ENCODE results near the gene PCSK6. TPM values are rescaled to one million over a fixed set of nuclear protein-coding genes. Genes with fewer than 3 reads are reported as not detected.

Gene PCSK6
- total RNA-seq, 1 experiment from 2014 or later = 69.5 TPM

- ChIA-PET CTCF (no interaction called here), POLR2A (no interaction called here)
- Mint-ChIP-seq H3K4me1 (ENCODE audit: low read depth, unreplicated experiment) (no peaks in the 10 kb centered on the region), H3K27me3 (ENCODE audit: insufficient read depth, unreplicated experiment) (no peaks in the 10 kb centered on the region), H3K4me3 (ENCODE audit: unreplicated experiment) (no peak overlapping the region), H3K27ac (ENCODE audit: unreplicated experiment) (no peak overlapping the region), H3K9me3 (ENCODE audit: unreplicated experiment) (no peaks in the 10 kb centered on the region), H3K36me3 (ENCODE audit: insufficient read depth, unreplicated experiment) (peaks cover 17% of the 10 kb centered on the region)
- Histone ChIP-seq H3K4me1 (no peaks in the 10 kb centered on the region), H3K4me3 (ENCODE audit: low read depth, low read length) (no peak overlapping the region), H3K27me3 (replicated peaks; ENCODE audit: control insufficient read depth, insufficient read depth, low read length) (no peaks in the 10 kb centered on the region), H3K36me3 (ENCODE audit: control insufficient read depth, insufficient read depth, low read length) (no peaks in the 10 kb centered on the region), H3K9me3 (no peaks in the 10 kb centered on the region)
- DNase-seq = no peak
- TF ChIP-seq CTCF (IDR thresholded peaks at IDR 0.05; ENCODE audit: insufficient read depth in 1 of 2, low read depth in 1 of 2, low read length in 1 of 2, severe bottlenecking in 1 of 2, unreplicated experiment in 1 of 2) = no peak
- no TSS peak for BruUV-seq (replicated peaks)
- intact Hi-C loops (cut with micrococcal nuclease; ENCODE audit: unreplicated experiment) = no loop called here
Measured at GRCh38 chr15:101373577-101373976, 115.9 kb downstream of the PCSK6 start.

DNA sequence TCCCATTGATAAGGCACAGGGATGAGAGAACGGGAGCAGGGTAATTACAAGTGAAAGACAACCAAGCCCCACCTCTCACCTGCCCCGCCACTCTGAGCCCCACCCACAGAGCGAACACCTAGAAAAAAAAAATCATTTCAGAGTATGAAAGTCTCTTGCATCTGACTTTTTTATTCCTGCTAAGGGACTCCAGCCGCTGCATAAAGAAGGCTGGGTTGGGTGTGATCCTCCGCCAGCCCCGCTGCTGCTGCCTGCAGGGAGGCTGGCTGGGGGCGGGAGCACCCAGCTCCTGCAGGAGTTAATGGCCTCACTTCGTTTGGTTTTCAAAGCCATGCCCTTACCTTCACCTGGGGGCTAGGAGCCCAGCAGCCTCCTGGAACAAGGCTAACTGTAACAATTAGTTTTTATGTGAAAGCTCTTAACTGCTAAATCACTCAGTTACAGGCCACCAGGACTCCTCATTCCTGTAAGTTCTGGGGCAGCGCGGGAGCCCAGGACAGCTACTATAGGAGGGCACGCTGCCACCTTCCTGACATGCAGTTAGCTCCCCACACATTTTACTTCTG is 116.5 kb downstream of the PCSK6 start:
- no TSS peak for BruUV-seq (replicated peaks)
- Mint-ChIP-seq H3K36me3 (ENCODE audit: insufficient read depth, unreplicated experiment) (peaks cover 17% of the 10 kb centered on the region), H3K9me3 (ENCODE audit: unreplicated experiment) (no peaks in the 10 kb centered on the region), H3K27ac (ENCODE audit: unreplicated experiment) (no peak overlapping the region), H3K27me3 (ENCODE audit: insufficient read depth, unreplicated experiment) (no peaks in the 10 kb centered on the region), H3K4me1 (ENCODE audit: low read depth, unreplicated experiment) (no peaks in the 10 kb centered on the region), H3K4me3 (ENCODE audit: unreplicated experiment) (no peak overlapping the region)
- Histone ChIP-seq H3K36me3 (ENCODE audit: control insufficient read depth, insufficient read depth, low read length) (no peaks in the 10 kb centered on the region), H3K9me3 (no peaks in the 10 kb centered on the region), H3K4me1 (no peaks in the 10 kb centered on the region), H3K27me3 (replicated peaks; ENCODE audit: control insufficient read depth, insufficient read depth, low read length) (no peaks in the 10 kb centered on the region), H3K4me3 (ENCODE audit: low read depth, low read length) (no peak overlapping the region)
- intact Hi-C loops (cut with micrococcal nuclease; ENCODE audit: unreplicated experiment) = no loop called here
- ChIA-PET CTCF (no interaction called here), POLR2A (interaction anchor here (0.6 kb wide), 1 partner anchor 123 kb away, joined by 3 read pairs; no protein-coding TSS in a partner anchor)
- no peak for TF ChIP-seq CTCF (IDR thresholded peaks at IDR 0.05; ENCODE audit: insufficient read depth in 1 of 2, low read depth in 1 of 2, low read length in 1 of 2, severe bottlenecking in 1 of 2, unreplicated experiment in 1 of 2)
- no peak for DNase-seq

- H3K4me1 ChIP-seq = no peaks in the 10 kb centered on the region
- no peaks in the 10 kb centered on the region for H3K27me3 ChIP-seq (replicated peaks; ENCODE audit: control insufficient read depth, insufficient read depth, low read length)
- no peak overlapping the region for H3K27ac Mint-ChIP-seq (ENCODE audit: unreplicated experiment)
- intact Hi-C loops (cut with micrococcal nuclease; ENCODE audit: unreplicated experiment) = no loop called here
- no peak overlapping the region for H3K4me3 ChIP-seq (ENCODE audit: low read depth, low read length)
- no peaks in the 10 kb centered on the region for H3K36me3 ChIP-seq (ENCODE audit: control insufficient read depth, insufficient read depth, low read length)
- no peak overlapping the region for H3K4me3 Mint-ChIP-seq (ENCODE audit: unreplicated experiment)
- ChIA-PET POLR2A (no interaction called here), CTCF (interaction anchor here (1.0 kb wide), 1 partner anchor 78 kb away, joined by 3 read pairs; the partner anchor contains the start of gene SNRPA1)
- H3K27me3 Mint-ChIP-seq (ENCODE audit: insufficient read depth, unreplicated experiment) = no peaks in the 10 kb centered on the region
- no peaks in the 10 kb centered on the region for H3K9me3 Mint-ChIP-seq (ENCODE audit: unreplicated experiment)
- TF ChIP-seq CTCF (IDR thresholded peaks at IDR 0.05; ENCODE audit: insufficient read depth in 1 of 2, low read depth in 1 of 2, low read length in 1 of 2, severe bottlenecking in 1 of 2, unreplicated experiment in 1 of 2) = no peak
- peaks cover 18% of the 10 kb centered on the region for H3K36me3 Mint-ChIP-seq (ENCODE audit: insufficient read depth, unreplicated experiment)
- H3K9me3 ChIP-seq = no peaks in the 10 kb centered on the region
- H3K4me1 Mint-ChIP-seq (ENCODE audit: low read depth, unreplicated experiment) = no peaks in the 10 kb centered on the region
- DNase-seq = no peak
- BruUV-seq (replicated peaks) = no TSS peak
Measured at GRCh38 chr15:101372149-101372577, 117.3 kb downstream of the PCSK6 start.

Data from Caco-2 (cell line).